GM23248 (cell line): Measurements from ENCODE around the gene SLC35A1.

Source experiments
- EZH2 ChIP-seq: fragments of 200-600 bp; sonication (generic); IDR thresholded peaks from 2 replicates; pipeline ENCODE4 v1.6.1; 2018; ENCODE audit warnings: antibody characterized with exemption, mild to moderate bottlenecking; ENCODE audit not compliant: insufficient read depth, poor library complexity, severe bottlenecking
- EZH2phosphoT487 ChIP-seq: fragments of 200-600 bp; sonication (generic); IDR thresholded peaks from 2 replicates; pipeline ENCODE4 v1.6.1; 2018; ENCODE audit warnings: antibody characterized with exemption, moderate library complexity, mild to moderate bottlenecking, low read depth; ENCODE audit not compliant: insufficient read depth

DNA sequence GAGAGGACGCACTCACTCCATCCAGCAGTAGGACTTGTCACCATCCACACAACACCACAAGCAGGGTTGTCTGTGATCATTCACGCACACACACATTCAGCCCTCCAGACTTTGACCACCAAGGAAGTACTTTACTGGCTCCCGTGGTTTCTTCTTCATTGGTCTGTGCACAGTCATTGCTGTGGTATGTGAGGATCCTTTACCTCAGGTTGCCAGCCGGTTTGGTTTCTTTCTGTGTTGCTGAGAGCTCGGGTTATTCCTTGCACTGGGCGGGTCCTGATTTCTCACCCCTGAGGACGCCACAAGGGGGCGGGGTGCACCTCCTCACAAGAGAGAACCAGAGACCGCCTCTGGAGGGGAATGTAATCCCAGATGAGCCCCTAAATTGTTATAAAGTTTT lies 11.2 kb downstream of the SLC35A1 start:
- TF ChIP-seq EZH2phosphoT487: no peak
- TF ChIP-seq EZH2: no peak
